HK-2 (cell line): ENCODE measurements around the gene PLP1.
"Not testable (repeated sequence)": the region's sequence is repeated elsewhere in the genome, so short reads cannot be mapped to it uniquely, and the experiment has no call there.

Experiments used
- DNase-seq: peaks from one replicate; pipeline ENCODE4 v3.0.0-alpha.2; 2018; ENCODE audit not compliant: unreplicated experiment

The PLP1 gene

GRCh38 chrX:103781062-103781402 lies 4.4 kb downstream of the PLP1 start:
- no peak for DNase-seq

DNA sequence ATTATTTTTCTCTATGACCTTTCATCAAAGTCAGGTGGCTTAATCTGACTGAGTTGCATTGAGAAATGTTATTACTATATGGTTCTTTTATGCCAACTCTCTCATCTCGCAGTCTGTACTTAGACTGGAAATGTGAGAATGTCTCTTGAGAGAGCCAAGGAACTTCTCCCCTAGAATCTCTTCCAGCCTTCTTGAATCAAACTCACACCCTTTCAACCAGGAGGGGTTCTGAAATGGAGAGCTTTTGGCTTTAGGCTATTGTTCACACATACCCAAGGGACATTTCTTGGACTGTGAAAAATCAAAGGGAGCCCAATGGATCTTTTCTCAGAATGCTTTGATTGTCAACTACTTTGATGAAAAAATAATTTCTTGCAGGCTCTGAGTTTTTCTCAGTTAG lies 5.1 kb downstream of the PLP1 start:
- DNase-seq = no peak

DNA sequence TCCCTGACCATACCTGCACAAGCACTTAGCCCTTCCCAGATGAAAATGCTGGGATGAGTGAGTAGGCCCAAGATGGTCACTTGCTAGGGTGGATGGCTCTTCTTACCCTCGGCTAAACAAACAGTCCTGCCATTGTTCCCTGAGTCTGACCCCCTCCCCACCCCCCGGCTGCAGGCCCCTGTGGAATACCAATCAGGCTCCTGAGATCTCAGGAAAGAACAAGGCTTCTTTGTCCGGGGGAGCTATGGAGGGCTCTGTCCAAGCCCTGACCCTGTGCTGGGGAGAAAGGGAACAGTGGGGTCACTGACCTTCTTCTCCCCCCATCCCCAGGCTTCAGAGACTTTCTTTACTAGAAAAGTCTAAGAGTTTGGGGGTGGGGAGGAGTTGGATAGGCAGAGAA lies 6.0 kb downstream of the PLP1 start:
- no peak for DNase-seq

GRCh38 chrX:103783196-103783595 lies 6.6 kb downstream of the PLP1 start:
- DNase-seq = no peak

- no peak for DNase-seq
These were observed 7.3 kb downstream of the PLP1 start for GRCh38 chrX:103783971-103784370.

DNA sequence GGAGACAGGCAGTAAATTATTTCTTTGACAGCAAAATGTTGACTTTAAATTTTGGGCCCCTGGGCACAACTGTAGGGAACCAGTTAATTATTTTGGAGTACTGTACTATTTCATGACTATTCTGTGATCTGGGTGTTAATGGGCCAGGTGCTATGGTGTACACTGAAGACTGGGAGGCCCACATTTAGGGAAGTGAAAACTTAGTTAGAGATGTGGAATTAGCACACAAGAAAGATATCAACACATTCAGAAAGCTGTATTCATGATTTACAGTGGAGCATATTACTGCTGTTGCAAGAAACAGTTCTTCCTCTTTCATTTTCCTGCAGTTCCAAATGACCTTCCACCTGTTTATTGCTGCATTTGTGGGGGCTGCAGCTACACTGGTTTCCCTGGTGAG lies 12.4 kb downstream of the PLP1 start:
- DNase-seq = no peak

DNA sequence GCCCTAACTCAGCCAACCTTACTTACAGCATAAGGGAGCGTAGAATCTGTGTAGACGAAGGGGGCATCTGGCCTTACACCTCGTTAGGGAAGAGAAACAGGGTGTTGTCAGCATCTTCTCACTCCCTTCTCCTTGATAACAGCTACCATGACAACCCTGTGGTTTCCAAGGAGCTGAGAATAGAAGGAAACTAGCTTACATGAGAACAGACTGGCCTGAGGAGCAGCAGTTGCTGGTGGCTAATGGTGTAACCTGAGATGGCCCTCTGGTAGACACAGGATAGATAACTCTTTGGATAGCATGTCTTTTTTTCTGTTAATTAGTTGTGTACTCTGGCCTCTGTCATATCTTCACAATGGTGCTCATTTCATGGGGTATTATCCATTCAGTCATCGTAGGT lies 14.6 kb downstream of the PLP1 start:
- no peak for DNase-seq

DNA sequence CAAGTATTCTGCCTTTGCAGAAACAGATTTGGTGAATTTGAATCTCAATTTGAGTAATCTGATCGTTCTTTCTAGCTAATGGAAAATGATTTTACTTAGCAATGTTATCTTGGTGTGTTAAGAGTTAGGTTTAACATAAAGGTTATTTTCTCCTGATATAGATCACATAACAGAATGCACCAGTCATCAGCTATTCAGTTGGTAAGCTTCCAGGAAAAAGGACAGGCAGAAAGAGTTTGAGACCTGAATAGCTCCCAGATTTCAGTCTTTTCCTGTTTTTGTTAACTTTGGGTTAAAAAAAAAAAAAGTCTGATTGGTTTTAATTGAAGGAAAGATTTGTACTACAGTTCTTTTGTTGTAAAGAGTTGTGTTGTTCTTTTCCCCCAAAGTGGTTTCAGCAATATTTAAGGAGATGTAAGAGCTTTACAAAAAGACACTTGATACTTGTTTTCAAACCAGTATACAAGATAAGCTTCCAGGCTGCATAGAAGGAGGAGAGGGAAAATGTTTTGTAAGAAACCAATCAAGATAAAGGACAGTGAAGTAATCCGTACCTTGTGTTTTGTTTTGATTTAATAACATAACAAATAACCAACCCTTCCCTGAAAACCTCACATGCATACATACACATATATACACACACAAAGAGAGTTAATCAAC lies 15.3 kb downstream of the PLP1 start:
- DNase-seq = no peak

DNA sequence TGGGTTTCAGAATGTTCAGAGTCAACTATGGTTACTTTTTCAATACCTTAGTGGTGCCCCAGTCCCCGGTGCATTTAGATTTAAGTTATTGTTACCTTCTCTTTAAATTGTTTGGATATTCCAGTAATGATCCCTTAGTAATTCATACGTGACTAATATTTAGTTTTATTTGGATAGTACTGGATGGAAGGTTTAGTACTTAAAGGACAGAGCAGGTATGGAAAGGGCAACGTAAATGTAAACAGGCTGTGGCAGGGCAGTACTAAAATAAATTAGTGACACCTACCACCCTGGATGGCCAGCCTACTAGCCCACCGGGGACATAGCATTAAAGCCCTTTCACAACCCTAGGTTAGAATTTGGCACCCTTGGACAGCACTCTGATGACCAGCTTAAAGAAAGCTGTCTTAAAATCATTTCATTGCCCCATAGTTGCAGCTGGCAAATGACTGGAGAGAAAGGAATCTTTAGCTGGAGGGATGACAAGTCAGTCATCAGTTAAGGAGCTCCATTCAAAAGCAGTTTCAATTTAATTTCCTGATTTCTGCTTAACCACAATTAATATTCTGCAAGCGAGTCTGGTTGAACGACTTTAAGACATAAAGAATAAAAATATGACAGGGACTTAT lies 16.4 kb downstream of the PLP1 start:
- no peak for DNase-seq

DNA sequence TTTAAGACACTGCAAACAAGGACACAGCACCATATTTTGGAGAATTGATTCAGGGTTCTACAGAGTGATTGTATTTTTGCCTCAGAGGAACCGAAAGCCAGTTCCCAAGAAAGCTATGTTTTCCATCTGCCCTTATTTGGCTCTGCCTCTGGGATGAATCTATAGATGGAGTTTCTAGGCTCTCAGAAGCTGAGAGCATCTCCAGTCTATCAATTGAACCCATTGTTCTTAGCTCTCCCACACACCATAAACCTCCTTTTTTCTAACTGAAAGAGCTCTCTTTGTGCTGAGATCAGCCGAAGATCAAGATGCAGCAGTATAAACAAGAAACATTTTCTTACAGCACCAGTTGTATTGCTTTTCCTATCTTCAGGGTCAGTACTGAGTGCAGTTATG lies 16.9 kb downstream of the PLP1 start:
- DNase-seq = no peak

DNA sequence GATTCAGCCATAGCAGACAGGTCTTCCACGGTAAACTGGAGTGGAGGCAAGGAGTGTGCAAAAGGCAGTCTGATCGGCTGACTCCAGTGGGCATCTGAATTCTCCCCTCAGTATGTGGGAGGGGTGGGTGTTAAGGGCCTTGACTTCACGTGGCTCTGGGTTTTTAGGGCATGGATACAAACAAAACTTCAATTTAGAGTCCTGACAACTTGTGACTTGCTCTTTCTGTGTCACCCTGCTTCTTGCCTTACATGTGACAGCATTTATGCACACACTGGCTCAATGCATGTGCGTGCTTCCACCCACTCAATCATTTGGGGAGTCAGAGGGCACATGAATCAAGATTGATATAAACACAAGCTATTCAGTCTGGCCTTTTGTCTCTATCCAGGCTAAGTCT lies 17.5 kb downstream of the PLP1 start:
- DNase-seq = no peak

GRCh38 chrX:103797691-103798090 lies 21.1 kb downstream of the PLP1 start:
- DNase-seq = no peak

DNA sequence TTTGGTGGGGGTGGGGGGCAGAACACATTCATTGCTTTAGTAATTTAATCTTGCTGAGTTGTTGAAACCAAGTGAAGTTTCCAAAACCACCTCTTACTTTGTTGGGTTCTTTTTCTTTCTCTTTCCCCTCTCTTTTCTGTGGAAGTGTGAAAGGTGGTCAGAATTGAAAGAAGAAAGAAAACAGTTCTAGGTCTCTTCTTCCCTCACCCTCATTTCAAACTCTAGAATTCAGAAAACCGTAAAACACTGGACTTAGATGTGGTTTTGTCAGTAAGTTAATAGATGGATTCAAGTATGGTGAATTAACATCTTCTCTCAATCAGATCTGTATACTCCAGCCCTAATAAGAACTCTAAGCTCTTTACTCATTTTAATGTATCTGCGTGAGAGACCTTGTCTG lies 23.7 kb downstream of the PLP1 start:
- DNase-seq = no peak

DNA sequence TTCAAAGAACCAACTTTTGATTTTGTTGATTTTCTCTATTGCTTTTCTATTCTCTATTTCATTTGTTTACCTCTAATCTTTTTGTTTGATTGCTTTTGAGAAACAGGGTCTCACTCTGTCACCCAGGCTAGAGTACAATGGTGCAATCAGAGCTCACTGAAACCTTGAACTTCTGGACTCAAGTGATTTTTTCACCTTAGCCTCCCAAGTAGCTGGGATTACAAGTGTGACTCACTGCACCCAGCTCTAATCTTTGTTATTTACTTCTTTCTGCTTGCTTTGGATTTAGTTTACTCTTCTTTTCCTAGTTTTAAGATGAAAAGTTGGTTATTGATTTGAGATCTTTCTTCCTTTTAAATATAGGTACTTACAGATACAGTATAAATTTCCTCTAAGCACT lies 29.2 kb downstream of the PLP1 start:
- DNase-seq = no peak

DNA sequence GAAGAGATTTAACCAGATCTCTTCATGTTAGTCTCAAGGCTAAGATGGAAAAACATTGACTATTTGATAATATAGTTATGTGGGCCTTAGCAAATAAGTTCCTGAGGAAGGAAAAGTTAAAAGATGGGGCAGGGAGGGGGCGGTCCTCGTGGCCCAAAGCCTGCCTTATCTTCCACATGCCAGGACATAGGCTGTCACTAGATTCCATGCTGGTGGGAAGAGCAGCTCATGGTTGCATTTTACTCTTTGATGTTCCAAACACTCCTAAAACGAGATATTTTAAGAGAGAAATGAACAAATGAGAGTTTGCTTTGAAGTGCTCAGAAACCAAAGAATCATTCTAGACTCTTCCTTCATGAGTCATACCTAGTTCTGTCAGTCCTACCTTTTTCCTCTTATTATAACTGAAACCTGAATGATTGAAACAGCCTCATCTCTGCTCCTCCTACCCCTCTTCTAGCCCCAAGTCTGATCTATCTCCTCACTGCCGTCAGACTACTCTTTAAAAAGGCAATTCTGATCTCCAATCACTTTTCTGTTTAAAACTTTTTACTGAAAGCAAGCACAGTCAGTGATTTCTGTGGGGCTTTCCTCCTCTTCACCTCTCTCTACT lies 30.3 kb downstream of the PLP1 start:
- no peak for DNase-seq

DNA sequence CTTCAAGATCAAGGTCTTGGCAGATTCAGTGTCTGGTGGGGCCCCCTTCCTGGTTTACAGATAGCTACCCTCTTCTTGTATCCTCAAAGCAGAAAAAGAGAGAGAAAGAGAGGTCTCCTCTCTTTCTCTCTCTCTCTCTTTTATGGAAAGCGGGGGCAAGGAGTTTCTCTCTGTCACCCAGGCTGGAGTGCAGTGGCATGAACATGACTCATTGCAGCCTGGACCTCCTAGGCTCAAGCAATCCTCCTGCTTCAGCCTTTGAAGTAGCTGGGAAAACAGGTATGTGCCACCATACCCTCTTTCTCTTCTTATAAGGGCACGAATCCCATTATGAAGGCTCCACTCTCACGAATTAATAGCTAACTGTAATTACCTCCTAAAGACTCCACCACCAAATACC lies 35.2 kb downstream of the PLP1 start:
- DNase-seq = no peak

DNA sequence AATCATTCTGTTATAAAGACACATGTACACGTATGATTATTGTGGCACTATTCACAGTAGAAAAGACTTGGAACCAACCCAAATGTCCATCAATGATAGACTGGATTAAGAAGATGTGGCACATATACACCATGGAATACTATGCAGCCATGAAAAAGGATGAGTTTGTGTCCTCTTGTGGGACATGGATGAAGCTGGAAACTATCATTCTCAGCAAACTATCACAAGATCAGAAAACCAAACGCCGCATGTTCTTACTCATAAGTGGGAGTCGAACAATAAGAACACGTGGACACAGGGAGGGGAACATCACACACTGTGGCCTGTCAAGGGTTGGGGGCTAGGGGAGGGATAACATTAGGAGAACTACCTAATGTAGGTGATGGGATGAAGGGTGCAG lies 40.5 kb downstream of the PLP1 start:
- DNase-seq = not testable (repeated sequence)

DNA sequence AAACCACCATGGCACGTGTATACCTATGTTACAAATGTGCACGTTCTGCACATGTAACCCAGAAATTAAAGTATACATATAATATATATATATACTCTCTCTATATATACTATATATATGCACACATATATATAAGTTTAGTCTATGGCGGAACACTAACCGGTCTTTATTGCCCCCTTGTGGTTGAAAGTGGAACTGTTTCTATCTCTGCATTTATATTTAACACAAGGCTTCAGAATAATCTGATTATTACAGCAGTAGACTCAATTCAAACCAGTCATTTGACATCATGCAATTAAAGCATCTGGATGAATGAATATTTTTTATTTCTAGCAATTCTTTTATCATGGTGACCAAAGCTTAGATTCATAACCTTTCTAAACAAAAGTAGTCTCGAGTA lies 40.9 kb downstream of the PLP1 start:
- DNase-seq = no peak

DNA sequence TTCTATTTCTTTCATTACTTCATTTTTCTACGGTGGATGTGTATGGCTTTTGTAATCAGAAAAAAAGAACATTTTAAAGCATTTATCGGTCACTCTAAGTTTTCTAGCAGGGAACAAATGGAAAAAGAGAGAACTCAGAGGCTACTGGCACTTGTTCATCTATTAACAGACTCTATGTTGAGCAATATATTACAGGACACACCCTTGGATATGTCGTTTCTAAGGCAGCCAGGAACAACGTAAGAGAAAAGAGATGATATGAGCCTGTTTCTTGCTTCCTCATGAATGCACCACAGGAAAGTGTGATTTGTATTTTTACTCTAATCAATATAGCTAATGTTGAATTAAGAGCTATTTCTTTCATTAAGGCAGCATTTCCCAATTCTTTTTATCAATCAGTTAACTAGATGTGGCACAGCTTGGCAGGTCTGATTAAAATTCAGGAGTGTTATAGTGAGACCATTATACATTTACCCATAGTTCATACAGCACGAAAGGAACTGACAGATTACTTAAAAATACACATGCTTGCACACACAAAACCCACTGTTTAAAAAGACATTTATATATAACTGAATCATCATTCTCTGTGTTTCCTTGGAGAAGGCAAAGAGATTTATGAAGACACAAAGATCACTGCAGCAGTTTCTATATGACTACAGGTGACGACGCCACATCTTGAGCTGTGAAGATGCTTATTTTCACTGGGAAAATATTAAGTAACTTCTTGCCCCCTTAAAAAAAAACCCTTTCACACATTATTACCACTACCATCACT lies 42.4 kb downstream of the PLP1 start:
- no peak for DNase-seq

GRCh38 chrX:103820802-103821201 lies 44.2 kb downstream of the PLP1 start:
- not testable (repeated sequence) for DNase-seq

DNA sequence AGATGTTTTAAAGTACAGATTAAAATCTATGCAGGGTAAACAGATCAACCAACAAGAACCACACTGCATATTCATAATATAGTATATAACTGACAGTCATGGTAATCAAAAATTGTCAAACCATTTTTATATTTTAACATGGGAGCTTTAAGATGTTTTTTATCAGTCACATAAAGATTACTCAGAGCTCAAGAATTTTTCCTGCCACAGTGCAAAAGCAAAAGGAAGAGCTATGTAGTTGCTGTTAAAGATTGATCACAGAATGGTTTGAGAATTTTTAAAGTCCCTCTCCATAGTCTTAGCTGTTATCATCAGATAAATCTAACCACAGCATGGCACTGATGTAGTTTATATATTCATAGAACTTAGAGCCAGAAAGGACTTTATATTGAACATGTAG lies 47.0 kb downstream of the PLP1 start:
- no peak for DNase-seq

- DNase-seq = no peak
These were observed 49.2 kb downstream of the PLP1 start for GRCh38 chrX:103825881-103826280.

DNA sequence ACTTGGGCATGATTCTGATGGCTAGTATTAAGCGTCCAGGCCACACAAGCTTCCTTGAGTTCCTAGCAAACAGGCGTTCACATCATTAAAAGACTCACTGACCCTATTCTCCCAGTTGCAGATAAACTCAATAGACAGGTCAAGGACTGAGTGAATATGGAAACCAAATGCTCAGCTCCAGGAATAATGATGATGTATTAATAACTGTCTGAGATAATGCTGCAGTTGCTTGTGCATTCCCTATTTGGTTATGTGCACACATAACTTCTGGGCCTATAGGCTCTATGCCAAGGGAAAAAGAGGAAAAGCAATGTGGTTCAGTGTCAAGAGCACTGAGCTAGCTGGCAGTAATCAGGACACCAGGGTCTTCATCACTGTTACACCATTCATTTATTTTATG lies 51.9 kb downstream of the PLP1 start:
- DNase-seq = no peak
